ENCODE results near the gene MSANTD2.

DNA sequence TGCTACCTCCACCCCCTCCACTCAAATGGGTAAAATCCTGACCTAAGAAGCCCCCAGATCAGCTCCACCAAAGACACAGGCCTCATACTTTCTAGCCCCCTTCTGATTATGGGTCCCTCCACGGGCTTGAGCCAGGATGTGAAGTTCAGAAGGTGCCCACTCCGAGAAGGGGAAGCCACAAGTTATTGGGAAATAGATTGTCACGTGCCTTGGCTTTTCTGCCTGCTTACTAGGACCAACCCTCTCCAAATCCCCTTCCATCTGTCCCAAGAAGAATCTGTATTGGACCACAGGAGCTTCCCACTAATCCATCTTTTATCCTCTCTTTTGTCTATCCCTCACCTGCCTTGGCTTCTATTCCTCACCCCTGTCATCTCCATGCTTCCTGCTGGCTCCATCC, 63.5 kb downstream of the MSANTD2 start:
- TF ChIP-seq, protein P1, sequence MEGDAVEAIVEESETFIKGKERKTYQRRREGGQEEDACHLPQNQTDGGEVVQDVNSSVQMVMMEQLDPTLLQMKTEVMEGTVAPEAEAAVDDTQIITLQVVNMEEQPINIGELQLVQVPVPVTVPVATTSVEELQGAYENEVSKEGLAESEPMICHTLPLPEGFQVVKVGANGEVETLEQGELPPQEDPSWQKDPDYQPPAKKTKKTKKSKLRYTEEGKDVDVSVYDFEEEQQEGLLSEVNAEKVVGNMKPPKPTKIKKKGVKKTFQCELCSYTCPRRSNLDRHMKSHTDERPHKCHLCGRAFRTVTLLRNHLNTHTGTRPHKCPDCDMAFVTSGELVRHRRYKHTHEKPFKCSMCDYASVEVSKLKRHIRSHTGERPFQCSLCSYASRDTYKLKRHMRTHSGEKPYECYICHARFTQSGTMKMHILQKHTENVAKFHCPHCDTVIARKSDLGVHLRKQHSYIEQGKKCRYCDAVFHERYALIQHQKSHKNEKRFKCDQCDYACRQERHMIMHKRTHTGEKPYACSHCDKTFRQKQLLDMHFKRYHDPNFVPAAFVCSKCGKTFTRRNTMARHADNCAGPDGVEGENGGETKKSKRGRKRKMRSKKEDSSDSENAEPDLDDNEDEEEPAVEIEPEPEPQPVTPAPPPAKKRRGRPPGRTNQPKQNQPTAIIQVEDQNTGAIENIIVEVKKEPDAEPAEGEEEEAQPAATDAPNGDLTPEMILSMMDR (IDR thresholded peaks at IDR 0.05; ENCODE audit: low read depth, low read length, missing input control): no peak
- TF ChIP-seq, protein P2, sequence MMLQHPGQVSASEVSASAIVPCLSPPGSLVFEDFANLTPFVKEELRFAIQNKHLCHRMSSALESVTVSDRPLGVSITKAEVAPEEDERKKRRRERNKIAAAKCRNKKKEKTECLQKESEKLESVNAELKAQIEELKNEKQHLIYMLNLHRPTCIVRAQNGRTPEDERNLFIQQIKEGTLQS (IDR thresholded peaks at IDR 0.05): no peak

All from liver (tissue), 3 donors.